Measurements from ENCODE around the gene INPPL1. TPM values are rescaled to one million over a fixed set of nuclear protein-coding genes. Genes with fewer than 3 reads are reported as not detected.

INPPL1 gene
- total RNA-seq (2022; extraction: Qiagen RNA extraction; ENCODE audit: low read depth) = 56.8 to 87.6 TPM (median 76.2 TPM) in 5 replicates

GRCh38 chr11:72224564-72225410 is at the start of gene INPPL1:
INPPL1 (plus strand) TSS chr11:72224767; CDS start chr11:72224985, 218 bp downstream.

GRCh38 chr11:72191961-72192381 is 32.6 kb upstream of the INPPL1 start, which contains the start of gene FOLR1:
FOLR1 (plus strand) TSS chr11:72192140; CDS start chr11:72192174, 34 bp downstream.

GRCh38 chr11:72216638-72217037 is 7.9 kb upstream of the INPPL1 start, which contains the start of gene FOLR2:
FOLR2 (plus strand) TSS chr11:72216794; CDS start chr11:72218585, 1,791 bp downstream.

GRCh38 chr11:72244060-72244360 is 19.4 kb downstream of the INPPL1 start, which contains the start of gene PHOX2A:
PHOX2A (minus strand) TSS chr11:72244176; CDS start chr11:72244004, 172 bp downstream.

Other genes starting within 250 kb of the INPPL1 start
- gene IL18BP, start 225.9 kb upstream of the INPPL1 start, total RNA-seq (2022; extraction: Qiagen RNA extraction; ENCODE audit: low read depth) = 3.8 to 5.8 TPM (median 5.1 TPM) in 5 replicates
- 62.5 to 80.7 TPM (median 71.1 TPM) in 5 replicates for gene NUMA1, start 144.2 kb upstream of the INPPL1 start, total RNA-seq (2022; extraction: Qiagen RNA extraction; ENCODE audit: low read depth)
- gene LRRC51, start 143.9 kb upstream of the INPPL1 start, total RNA-seq (2022; extraction: Qiagen RNA extraction; ENCODE audit: low read depth) = 7.8 to 9.8 TPM (median 9.1 TPM) in 5 replicates
- 131 to 154 TPM (median 137 TPM) in 5 replicates for gene LAMTOR1, start 121.5 kb upstream of the INPPL1 start, total RNA-seq (2022; extraction: Qiagen RNA extraction; ENCODE audit: low read depth)
- gene TOMT, start 118.8 kb upstream of the INPPL1 start, total RNA-seq (2022; extraction: Qiagen RNA extraction; ENCODE audit: low read depth) = not detected in 5 replicates
- 83.1 to 88.8 TPM (median 86.7 TPM) in 5 replicates for gene ANAPC15, start 112.1 kb upstream of the INPPL1 start, total RNA-seq (2022; extraction: Qiagen RNA extraction; ENCODE audit: low read depth)
- 0.18 TPM in 1 of 5 replicates, not detected in the others for gene FOLR3, start 89.0 kb upstream of the INPPL1 start, total RNA-seq (2022; extraction: Qiagen RNA extraction; ENCODE audit: low read depth)
- gene FOLR1, start 32.6 kb upstream of the INPPL1 start, total RNA-seq (2022; extraction: Qiagen RNA extraction; ENCODE audit: low read depth) = 0.10 to 0.11 TPM in 2 of 5 replicates, not detected in the others
- not detected in 5 replicates for gene FOLR2, start 8.0 kb upstream of the INPPL1 start, total RNA-seq (2022; extraction: Qiagen RNA extraction; ENCODE audit: low read depth)
- gene PHOX2A, start 19.4 kb downstream of the INPPL1 start, total RNA-seq (2022; extraction: Qiagen RNA extraction; ENCODE audit: low read depth) = not detected in 5 replicates
- 12.8 to 19.2 TPM (median 17.5 TPM) in 5 replicates for gene CLPB, start 209.8 kb downstream of the INPPL1 start, total RNA-seq (2022; extraction: Qiagen RNA extraction; ENCODE audit: low read depth)

All from A549 treated with DMSO at 1 μM for 4 hours (cell line).